Suprapubic skin (tissue), 4 donors: ENCODE measurements around the gene ZSCAN23. TPM values are rescaled to one million over a fixed set of nuclear protein-coding genes. Genes with fewer than 3 reads are reported as not detected.
"Not testable (repeated sequence)": the region's sequence is repeated elsewhere in the genome, so short reads cannot be mapped to it uniquely, and the experiment has no call there.

Experiments used
- DNase-seq, 2 donors: peaks; one replicate each; pipeline ENCODE4 v3.0.0-alpha.2; 2019; ENCODE audit warnings: low spot score in 2 of 2
- H3K27ac ChIP-seq: fragments of 200-600 bp; sonication (generic); one replicate; pipeline ENCODE4 v1.5.1; 2019
- H3K27me3 ChIP-seq: fragments of 200-600 bp; sonication (generic); one replicate; pipeline ENCODE4 v1.5.1; 2019
- H3K36me3 ChIP-seq: fragments of 200-600 bp; sonication (generic); one replicate; pipeline ENCODE4 v1.5.1; 2019
- H3K4me1 ChIP-seq: fragments of 200-600 bp; sonication (generic); one replicate; pipeline ENCODE4 v1.5.1; 2019
- H3K4me3 ChIP-seq: fragments of 200-600 bp; sonication (generic); one replicate; pipeline ENCODE4 v1.5.1; 2019; ENCODE audit warnings: mild to moderate bottlenecking
- H3K9me3 ChIP-seq: fragments of 200-600 bp; sonication (generic); one replicate; pipeline ENCODE4 v1.5.1; 2019
- CTCF ChIP-seq, 2 donors: fragments of 200-600 bp in 1 of 2; fragments of 450-650 bp in 1 of 2; sonication (generic) in 1 of 2; IDR thresholded peaks; one replicate each; pipeline ENCODE4 v1.5.1; 2016 to 2019; ENCODE audit warnings: antibody characterized with exemption in 2 of 2, mild to moderate bottlenecking in 1 of 2, moderate library complexity in 1 of 2
- EP300 ChIP-seq: sonication (generic); formaldehyde crosslinking; IDR thresholded peaks from one replicate; pipeline ENCODE4 v1.6.1; 2017; ENCODE audit warnings: antibody characterized with exemption
- POLR2A ChIP-seq, 2 donors: fragments of 450-650 bp; IDR thresholded peaks; one replicate each; pipeline ENCODE4 v1.6.1; 2017; ENCODE audit warnings: antibody characterized with exemption in 2 of 2, mild to moderate bottlenecking in 2 of 2, moderate library complexity in 2 of 2
- POLR2AphosphoS5 ChIP-seq, 3 donors: sonication (generic); formaldehyde crosslinking; IDR thresholded peaks; one replicate each; pipeline ENCODE4 v1.6.1; 2017; ENCODE audit warnings: antibody characterized with exemption in 3 of 3
- WGBS: methylation state at CpG from one replicate; pipeline ENCODE4 v1.1.5; 2018; 5-methylcytosine and 5-hydroxymethylcytosine counted together
- total RNA-seq, 4 donors: library from RNA; depleted of rRNA; stranded (reverse); fragments of >200 nt; gene quantifications; one replicate each; pipeline ENCODE4 v1.1.0, GENCODE V29; 2016

ZSCAN23 gene
- total RNA-seq, 4 donors from 2014 or later = 0.68 to 5.9 (median 4.8) TPM; not detected in 1

GRCh38 chr6:28478518-28478917 is 35.2 kb upstream of the ZSCAN23 start:
- H3K4me1 ChIP-seq = no peaks in the 10 kb centered on the region
- no peak for DNase-seq
- H3K9me3 ChIP-seq = no peaks in the 10 kb centered on the region
- no peak for TF ChIP-seq POLR2AphosphoS5 (IDR thresholded peaks at IDR 0.05)
- no peak for TF ChIP-seq EP300
- H3K36me3 ChIP-seq = no peaks in the 10 kb centered on the region
- no peak overlapping the region for H3K27ac ChIP-seq
- 62% methylated on average over 12 of the region's 12 CpGs for WGBS
- H3K4me3 ChIP-seq = no peak overlapping the region
- peaks cover 58% of the 10 kb centered on the region for H3K27me3 ChIP-seq

- H3K4me3 ChIP-seq = no peak overlapping the region
- H3K36me3 ChIP-seq = no peaks in the 10 kb centered on the region
- H3K27me3 ChIP-seq = peaks cover 37% of the 10 kb centered on the region
- H3K9me3 ChIP-seq = no peaks in the 10 kb centered on the region
- no peak overlapping the region for H3K27ac ChIP-seq
- H3K4me1 ChIP-seq = no peaks in the 10 kb centered on the region
- DNase-seq = no peak
- TF ChIP-seq POLR2A (IDR thresholded peaks at IDR 0.05) (no peak), CTCF (IDR thresholded peaks at IDR 0.05) (no peak), POLR2AphosphoS5 (IDR thresholded peaks at IDR 0.05) (no peak), EP300 (no peak)
- 7% methylated on average over 18 of the region's 18 CpGs for WGBS
These were observed 31.3 kb upstream of the ZSCAN23 start for GRCh38 chr6:28474441-28475219.

GRCh38 chr6:28469153-28469745 is 26.0 kb upstream of the ZSCAN23 start:
- 98% methylated on average over 7 of the region's 45 CpGs for WGBS
- not testable (repeated sequence) for H3K36me3 ChIP-seq, H3K27ac ChIP-seq, H3K4me3 ChIP-seq, DNase-seq, H3K9me3 ChIP-seq, H3K4me1 ChIP-seq
- peaks cover 19% of the 10 kb centered on the region for H3K27me3 ChIP-seq

- Histone ChIP-seq H3K27me3 (peaks cover 19% of the 10 kb centered on the region), H3K27ac (no peak overlapping the region), H3K9me3 (no peaks in the 10 kb centered on the region), H3K4me3 (no peak overlapping the region), H3K36me3 (no peaks in the 10 kb centered on the region), H3K4me1 (no peaks in the 10 kb centered on the region)
- TF ChIP-seq CTCF (IDR thresholded peaks at IDR 0.05) = no peak
- TF ChIP-seq POLR2AphosphoS5 (IDR thresholded peaks at IDR 0.05) = no peak
- TF ChIP-seq POLR2A (IDR thresholded peaks at IDR 0.05) = no peak
- no peak for TF ChIP-seq EP300
- WGBS = 86% methylated on average over 7 of the region's 7 CpGs
- no peak for DNase-seq
These were observed 24.8 kb upstream of the ZSCAN23 start for GRCh38 chr6:28468056-28468455.

GRCh38 chr6:28462401-28462800 is 19.1 kb upstream of the ZSCAN23 start:
- no peak for DNase-seq
- TF ChIP-seq EP300 = no peak
- TF ChIP-seq POLR2AphosphoS5 (IDR thresholded peaks at IDR 0.05) = no peak
- TF ChIP-seq CTCF (IDR thresholded peaks at IDR 0.05) = no peak
- TF ChIP-seq POLR2A (IDR thresholded peaks at IDR 0.05) = no peak
- 46% methylated on average over 2 of the region's 2 CpGs for WGBS
- H3K9me3 ChIP-seq = no peaks in the 10 kb centered on the region
- no peaks in the 10 kb centered on the region for H3K4me1 ChIP-seq
- no peak overlapping the region for H3K4me3 ChIP-seq
- no peak overlapping the region for H3K27ac ChIP-seq
- H3K27me3 ChIP-seq = peaks cover 35% of the 10 kb centered on the region
- no peaks in the 10 kb centered on the region for H3K36me3 ChIP-seq

- H3K9me3 ChIP-seq = no peaks in the 10 kb centered on the region
- H3K27ac ChIP-seq = no peak overlapping the region
- TF ChIP-seq CTCF (IDR thresholded peaks at IDR 0.05) = no peak
- no peak for TF ChIP-seq POLR2A (IDR thresholded peaks at IDR 0.05)
- no peak for TF ChIP-seq POLR2AphosphoS5 (IDR thresholded peaks at IDR 0.05)
- no peak for TF ChIP-seq EP300
- H3K4me3 ChIP-seq = no peak overlapping the region
- H3K4me1 ChIP-seq = no peaks in the 10 kb centered on the region
- no peak for DNase-seq
- H3K36me3 ChIP-seq = no peaks in the 10 kb centered on the region
- 58% methylated on average over 1 of the region's 1 CpG for WGBS
- peaks cover 43% of the 10 kb centered on the region for H3K27me3 ChIP-seq
These were observed 15.3 kb upstream of the ZSCAN23 start for GRCh38 chr6:28458568-28458967.
